ENCODE results near the gene S100A4. TPM values are rescaled to one million over a fixed set of nuclear protein-coding genes. Genes with fewer than 3 reads are reported as not detected.
A peak's percentile ranks its signal among the peaks of the same experiment; 100 is the strongest.

Gene S100A4
- total RNA-seq, 1 experiment from 2014 or later, result 384 TPM

GRCh38 chr1:153526132-153526543 is 19.5 kb downstream of the S100A4 start:
- TF ChIP-seq JUND (IDR thresholded peaks at IDR 0.05) (no peak), CEBPB (IDR thresholded peaks at IDR 0.05; ENCODE audit: low read depth) (no peak), CBX3 (IDR thresholded peaks at IDR 0.05; ENCODE audit: low read depth) (no peak), ZFX (IDR thresholded peaks at IDR 0.05) (no peak), EGR1 (IDR thresholded peaks at IDR 0.05; ENCODE audit: low read depth) (no peak), EZH2phosphoT487 (IDR thresholded peaks at IDR 0.05; ENCODE audit: borderline replicate concordance) (no peak), SRF (IDR thresholded peaks at IDR 0.05; ENCODE audit: low read depth) (no peak), SP1 (IDR thresholded peaks at IDR 0.05; ENCODE audit: low read depth) (no peak), YY1 (IDR thresholded peaks at IDR 0.05; ENCODE audit: extremely low read depth, insufficient replicate concordance, low read depth, low read length) (no peak), REST (IDR thresholded peaks at IDR 0.05; ENCODE audit: low read depth) (no peak), RAD21 (IDR thresholded peaks at IDR 0.05; ENCODE audit: low read depth) (no peak), POLR2AphosphoS5 (IDR thresholded peaks at IDR 0.05; ENCODE audit: low read depth, low read length) (no peak), POLR2A (IDR thresholded peaks at IDR 0.05; ENCODE audit: borderline replicate concordance, extremely low read depth, insufficient read depth, insufficient read length) (no peak), ZNF274 (IDR thresholded peaks at IDR 0.05; ENCODE audit: low read depth, low read length) (no peak), SIN3A (IDR thresholded peaks at IDR 0.05; ENCODE audit: low read depth) (no peak), EZH2 (IDR thresholded peaks at IDR 0.05) (no peak)
- TF ChIP-seq, protein P1, sequence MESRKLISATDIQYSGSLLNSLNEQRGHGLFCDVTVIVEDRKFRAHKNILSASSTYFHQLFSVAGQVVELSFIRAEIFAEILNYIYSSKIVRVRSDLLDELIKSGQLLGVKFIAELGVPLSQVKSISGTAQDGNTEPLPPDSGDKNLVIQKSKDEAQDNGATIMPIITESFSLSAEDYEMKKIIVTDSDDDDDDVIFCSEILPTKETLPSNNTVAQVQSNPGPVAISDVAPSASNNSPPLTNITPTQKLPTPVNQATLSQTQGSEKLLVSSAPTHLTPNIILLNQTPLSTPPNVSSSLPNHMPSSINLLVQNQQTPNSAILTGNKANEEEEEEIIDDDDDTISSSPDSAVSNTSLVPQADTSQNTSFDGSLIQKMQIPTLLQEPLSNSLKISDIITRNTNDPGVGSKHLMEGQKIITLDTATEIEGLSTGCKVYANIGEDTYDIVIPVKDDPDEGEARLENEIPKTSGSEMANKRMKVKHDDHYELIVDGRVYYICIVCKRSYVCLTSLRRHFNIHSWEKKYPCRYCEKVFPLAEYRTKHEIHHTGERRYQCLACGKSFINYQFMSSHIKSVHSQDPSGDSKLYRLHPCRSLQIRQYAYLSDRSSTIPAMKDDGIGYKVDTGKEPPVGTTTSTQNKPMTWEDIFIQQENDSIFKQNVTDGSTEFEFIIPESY (IDR thresholded peaks at IDR 0.05; ENCODE audit: extremely low read depth, insufficient replicate concordance, low read length), result no peak
- TF ChIP-seq, protein P2, sequence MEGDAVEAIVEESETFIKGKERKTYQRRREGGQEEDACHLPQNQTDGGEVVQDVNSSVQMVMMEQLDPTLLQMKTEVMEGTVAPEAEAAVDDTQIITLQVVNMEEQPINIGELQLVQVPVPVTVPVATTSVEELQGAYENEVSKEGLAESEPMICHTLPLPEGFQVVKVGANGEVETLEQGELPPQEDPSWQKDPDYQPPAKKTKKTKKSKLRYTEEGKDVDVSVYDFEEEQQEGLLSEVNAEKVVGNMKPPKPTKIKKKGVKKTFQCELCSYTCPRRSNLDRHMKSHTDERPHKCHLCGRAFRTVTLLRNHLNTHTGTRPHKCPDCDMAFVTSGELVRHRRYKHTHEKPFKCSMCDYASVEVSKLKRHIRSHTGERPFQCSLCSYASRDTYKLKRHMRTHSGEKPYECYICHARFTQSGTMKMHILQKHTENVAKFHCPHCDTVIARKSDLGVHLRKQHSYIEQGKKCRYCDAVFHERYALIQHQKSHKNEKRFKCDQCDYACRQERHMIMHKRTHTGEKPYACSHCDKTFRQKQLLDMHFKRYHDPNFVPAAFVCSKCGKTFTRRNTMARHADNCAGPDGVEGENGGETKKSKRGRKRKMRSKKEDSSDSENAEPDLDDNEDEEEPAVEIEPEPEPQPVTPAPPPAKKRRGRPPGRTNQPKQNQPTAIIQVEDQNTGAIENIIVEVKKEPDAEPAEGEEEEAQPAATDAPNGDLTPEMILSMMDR (IDR thresholded peaks at IDR 0.05 in 2 of 3, conservative IDR thresholded peaks at IDR 0.05 in 1 of 3; ENCODE audit: borderline replicate concordance in 1 of 3, insufficient read depth in 1 of 3, low read depth in 2 of 3, low read length in 2 of 3), result no peak
- TF ChIP-seq, protein P3, sequence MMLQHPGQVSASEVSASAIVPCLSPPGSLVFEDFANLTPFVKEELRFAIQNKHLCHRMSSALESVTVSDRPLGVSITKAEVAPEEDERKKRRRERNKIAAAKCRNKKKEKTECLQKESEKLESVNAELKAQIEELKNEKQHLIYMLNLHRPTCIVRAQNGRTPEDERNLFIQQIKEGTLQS (IDR thresholded peaks at IDR 0.05), result no peak
- TF ChIP-seq, protein P4, sequence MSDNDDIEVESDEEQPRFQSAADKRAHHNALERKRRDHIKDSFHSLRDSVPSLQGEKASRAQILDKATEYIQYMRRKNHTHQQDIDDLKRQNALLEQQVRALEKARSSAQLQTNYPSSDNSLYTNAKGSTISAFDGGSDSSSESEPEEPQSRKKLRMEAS (IDR thresholded peaks at IDR 0.05), result no peak
- RAD21 ChIA-PET (ENCODE audit: low non-redundant PET in 1 of 2, low total read pairs in 2 of 2, uncharacterized antibody in 2 of 2, unreplicated experiment in 2 of 2), result no interaction called here
- Histone ChIP-seq H4K20me1 (ENCODE audit: insufficient read depth) (no peaks in the 10 kb centered on the region), H3K36me3 (ENCODE audit: control insufficient read depth in 1 of 2, insufficient read depth in 2 of 2, low read length in 2 of 2) (no peaks in the 10 kb centered on the region), H3K9me2 (ENCODE audit: insufficient read depth) (no peaks in the 10 kb centered on the region), H3K4me3 (replicated peaks in 1 of 2; ENCODE audit: low read depth in 1 of 2, low read length in 2 of 2) (no peak overlapping the region; a peak in 1 of 4 replicates), H3K27ac (ENCODE audit: low read depth, low read length) (peak overlapping the region; percentile 38; the same call in 1 of the 2 replicates), H3K79me2 (ENCODE audit: insufficient read depth, low read length) (no peaks in the 10 kb centered on the region), H2AFZ (ENCODE audit: low read depth, low read length, poor library complexity, severe bottlenecking) (no peak overlapping the region), H3K9ac (ENCODE audit: low read length) (no peak overlapping the region), H3K27me3 (ENCODE audit: insufficient read depth, low read length) (no peaks in the 10 kb centered on the region), H3K4me1 (ENCODE audit: control insufficient read depth in 1 of 2, insufficient read depth in 2 of 2, low read length in 2 of 2) (peaks cover 21 to 28% of the 10 kb centered on the region in 2 experiments), H3K9me3 (ENCODE audit: control insufficient read depth in 1 of 2, insufficient read depth in 1 of 2, low read depth in 1 of 2, low read length in 2 of 2) (no peaks in the 10 kb centered on the region), H3K4me2 (ENCODE audit: low read length) (peak overlapping the region; percentile 33)
- CTCF ChIA-PET, result interaction anchor here (0.8 to 1.7 kb wide), 4 partner anchors 10 to 46 kb away, joined by 3 to 7 read pairs (median 4); no protein-coding TSS in a partner anchor
- peak; percentile 41 for ATAC-seq
- POLR2A ChIA-PET, result interaction anchor here (1.6 to 2.8 kb wide), 4 partner anchors 9 to 40 kb away, joined by 5 to 10 read pairs (median 8); partner anchors contain the start of gene S100A6
- no peak for DNase-seq (ENCODE audit: low read depth, low spot score)
- BruUV-seq (replicated peaks), result no TSS peak
- intact Hi-C loops (cut with micrococcal nuclease), result no loop called here
